GM12878 (cell line): ENCODE results near the gene UBE2D1. TPM values are rescaled to one million over a fixed set of nuclear protein-coding genes. Genes with fewer than 3 reads are reported as not detected.

Experiments used
- CHD4 ChIP-seq: fragments of 200-600 bp; sonication (generic); IDR thresholded peaks from 2 replicates; pipeline ENCODE4 v1.6.1; 2016; ENCODE audit warnings: mild to moderate bottlenecking
- ELK1 ChIP-seq: IDR thresholded peaks from 2 replicates; pipeline ENCODE4 v1.6.1; 2012; ENCODE audit warnings: low read depth, low read length, improper control_type of control experiment
- HDGF ChIP-seq: fragments of 450-650 bp; IDR thresholded peaks from 2 replicates; pipeline ENCODE4 v1.6.1; 2016; ENCODE audit warnings: antibody characterized with exemption
- MXI1 ChIP-seq: fragments of 150-350 bp; IDR thresholded peaks from 2 replicates; pipeline ENCODE4 v1.6.1; 2011; ENCODE audit warnings: low read depth, mild to moderate bottlenecking, inconsistent platforms, low read length, improper control_type of control experiment
- NFIC ChIP-seq: IDR thresholded peaks from 2 replicates; pipeline ENCODE4 v1.6.1; 2012; ENCODE audit warnings: low read depth, mild to moderate bottlenecking, inconsistent platforms, low read length, moderate library complexity
- PAX5 ChIP-seq: IDR thresholded peaks from 2 replicates; pipeline ENCODE4 v1.6.1; 2011; ENCODE audit warnings: low read depth, low read length, borderline replicate concordance
- PML ChIP-seq: IDR thresholded peaks from 2 replicates; pipeline ENCODE4 v1.6.1; 2012; ENCODE audit warnings: low read length, inconsistent platforms
- POU2F2 ChIP-seq: IDR thresholded peaks from 3 replicates; pipeline ENCODE4 v1.6.1; 2011; ENCODE audit warnings: low read depth, mild to moderate bottlenecking, low read length, borderline replicate concordance
- RAD21 ChIP-seq: IDR thresholded peaks from 2 replicates; pipeline ENCODE4 v1.6.1; 2011; ENCODE audit warnings: mild to moderate bottlenecking, low read depth, low read length, moderate library complexity; ENCODE audit not compliant: insufficient read depth
- RELA ChIP-seq: fragments of 450-650 bp; IDR thresholded peaks from 2 replicates; pipeline ENCODE4 v1.8.0; 2014; ENCODE audit warnings: borderline replicate concordance; ENCODE audit not compliant: partially characterized antibody
- RUNX3 ChIP-seq: IDR thresholded peaks from 2 replicates; pipeline ENCODE4 v1.6.1; 2012; ENCODE audit warnings: low read length, inconsistent platforms
- SMAD1 ChIP-seq: fragments of 450-650 bp; IDR thresholded peaks from 2 replicates; pipeline ENCODE4 v1.6.1; 2018; ENCODE audit warnings: mild to moderate bottlenecking, low read depth; ENCODE audit not compliant: partially characterized antibody
- USF2 ChIP-seq: IDR thresholded peaks from 2 replicates; pipeline ENCODE4 v1.6.1; 2011; ENCODE audit warnings: low read depth, low read length, improper control_type of control experiment, borderline replicate concordance
- ZZZ3 ChIP-seq: IDR thresholded peaks from 2 replicates; pipeline ENCODE4 v1.6.1; 2011; ENCODE audit warnings: low read depth; ENCODE audit not compliant: control insufficient read depth, insufficient read length
- polyA plus RNA-seq, 11 experiments: library from polyadenylated mRNA; depleted of rRNA in 4 of 11; unstranded in 6 of 11; stranded (reverse) in 5 of 11; fragments of >200 nt; fragmentation: Nextera tagmentation in 4 of 11; fragmentation: Illumina TruSeq in 1 of 11; extraction: Ambion mirVana in 4 of 11; extraction: Trizol in 1 of 11; gene quantifications; 1 replicate in 1 of 11; 2 replicates in 10 of 11; pipeline versions ENCODE4 v1.2.1 to v1.2.3, GENCODE V29; 2011 to 2016; ENCODE audit warnings: inconsistent platforms in 2 of 11, missing spikeins in 2 of 11, low read depth in 1 of 11
- total RNA-seq, 4 experiments: library from RNA; depleted of rRNA in 3 of 4; stranded (reverse); fragments of >200 nt in 3 of 4; fragmentation: Illumina TruSeq in 1 of 4; extraction: Trizol in 1 of 4; gene quantifications; 2 replicates each; pipeline versions ENCODE4 v1.2.1 to v1.2.3, GENCODE V29; 2013 to 2021

The UBE2D1 gene
- total and polyA plus RNA-seq, 10 of the 15 experiments (the other 5 are each of a cell fraction or from before 2014, with no cell fraction given) = 6.1 to 32.0 (median 15.5) TPM

DNA sequence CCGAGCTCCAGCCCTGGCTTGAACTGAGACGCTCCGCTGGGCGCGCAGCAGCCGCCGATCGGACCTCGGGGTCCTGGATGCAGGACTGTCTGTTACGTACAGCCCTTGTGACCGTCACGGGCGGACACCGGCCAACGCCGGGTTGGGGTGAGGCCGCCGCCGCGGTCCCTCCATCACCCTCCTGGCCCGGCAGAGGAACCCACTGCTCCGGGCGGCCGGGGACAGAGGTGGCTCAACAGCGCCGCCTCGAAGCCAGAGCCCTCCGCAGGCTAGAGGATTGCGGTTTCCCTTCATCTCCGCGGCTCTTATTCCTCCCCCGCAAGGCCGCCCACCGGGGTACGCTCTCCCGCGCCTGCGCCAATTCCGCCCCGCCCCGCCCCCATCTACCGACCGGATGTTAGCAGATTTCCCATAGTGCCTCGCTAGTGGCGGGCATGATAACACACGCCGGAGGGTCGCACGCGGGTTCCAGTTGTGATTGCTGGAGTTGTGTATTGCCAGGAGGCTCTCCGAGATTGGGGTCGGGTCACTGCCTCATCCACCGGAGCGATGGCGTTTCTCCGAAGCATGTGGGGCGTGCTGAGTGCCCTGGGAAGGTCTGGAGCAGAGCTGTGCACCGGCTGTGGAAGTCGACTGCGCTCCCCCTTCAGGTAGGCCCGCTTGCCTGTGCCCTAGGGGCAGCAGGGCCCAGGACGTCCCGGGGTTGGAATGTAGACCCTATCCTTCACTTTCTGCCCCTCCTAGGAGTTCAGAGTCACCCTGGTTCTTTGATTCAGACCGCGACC lies 50.4 kb downstream of the UBE2D1 start, which contains the start of gene TFAM (continued):
- TF ChIP-seq RELA (no peak), POU2F2 (peak; percentile 73), NFIC (no peak), ZZZ3 (no peak), USF2 (no peak), CHD4 (0 out of 2 replicates have a peak, but pooled peaks have one; percentile 64), PAX5 (peak; percentile 55; the same call in 1 of the 2 replicates), PML (peak; percentile 74), SMAD1 (peak; percentile 65), RUNX3 (peak; percentile 95), HDGF (peak; percentile 62; the same call in 1 of the 2 replicates), MXI1 (peak; percentile 92), ELK1 (peak; percentile 60; the same call in 1 of the 2 replicates), RAD21 (peak; percentile 70)
